PFSK-1 (cell line): ENCODE results near the gene DAB2.

Source experiments
- FOXP2 ChIP-seq: optimal IDR thresholded peaks from 2 replicates; pipeline ENCODE3; 2011; ENCODE audit warnings: borderline replicate concordance, control low read depth, inconsistent platforms; ENCODE audit not compliant: insufficient read depth; ENCODE audit errors: extremely low read length, extremely low read depth
- POLR2AphosphoS5 ChIP-seq: IDR thresholded peaks from 2 replicates; pipeline ENCODE4 v1.6.1; 2012; ENCODE audit warnings: low read depth, mild to moderate bottlenecking, control low read depth, low read length, moderate library complexity
- SIN3A ChIP-seq: IDR thresholded peaks from 2 replicates; pipeline ENCODE4 v1.6.1; 2012; ENCODE audit warnings: mild to moderate bottlenecking, low read length, moderate library complexity, borderline replicate concordance; ENCODE audit not compliant: insufficient read depth
- TAF1 ChIP-seq: IDR thresholded peaks from 2 replicates; pipeline ENCODE4 v1.6.1; 2012; ENCODE audit warnings: low read length, control low read depth, borderline replicate concordance; ENCODE audit not compliant: insufficient read depth
- TF ChIP-seq, protein P1 (sequence below), 2 experiments: IDR thresholded peaks; 2 replicates each; pipeline versions ENCODE4 v1.6.1 to v1.8.0; 2011 to 2012; ENCODE audit warnings: low read depth in 2 of 2, low read length in 2 of 2, control low read depth in 1 of 2, inconsistent platforms in 1 of 2, mild to moderate bottlenecking in 1 of 2, moderate library complexity in 1 of 2; ENCODE audit not compliant: insufficient read depth in 1 of 2

The DAB2 gene

DNA sequence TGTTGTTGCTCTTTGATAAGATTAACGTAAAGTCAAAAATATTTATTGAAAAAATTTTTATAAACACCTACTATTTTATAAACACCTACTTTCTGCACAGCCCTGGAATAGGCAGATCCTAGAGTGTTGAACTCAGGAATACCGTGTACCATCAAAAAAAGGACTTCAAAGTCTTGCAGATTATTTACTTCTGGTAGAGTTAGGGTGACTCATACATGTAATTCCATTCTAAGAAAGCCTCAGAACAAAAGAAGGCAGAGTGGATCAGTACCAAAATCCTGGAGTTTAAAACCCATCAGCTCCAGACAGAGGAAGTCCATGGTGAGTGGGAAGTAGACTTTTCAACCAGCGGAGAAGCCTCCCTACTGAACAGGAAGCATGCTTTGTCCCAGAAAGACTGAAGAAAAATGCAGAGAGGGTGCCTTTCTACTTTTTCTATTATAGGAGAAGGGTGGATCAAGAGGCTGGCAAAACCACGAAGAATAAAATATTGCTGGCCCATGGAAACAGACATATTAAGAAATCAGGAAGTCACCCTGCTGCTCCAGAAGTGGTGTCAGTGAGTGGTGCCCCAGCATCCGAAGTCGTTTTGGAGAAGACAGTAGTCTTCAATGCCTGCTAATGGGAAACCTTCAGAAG, 45.1 kb upstream of the DAB2 start:
- TF ChIP-seq POLR2AphosphoS5 (no peak), SIN3A (no peak), TAF1 (no peak), FOXP2 (no peak)
- TF ChIP-seq, protein P1, sequence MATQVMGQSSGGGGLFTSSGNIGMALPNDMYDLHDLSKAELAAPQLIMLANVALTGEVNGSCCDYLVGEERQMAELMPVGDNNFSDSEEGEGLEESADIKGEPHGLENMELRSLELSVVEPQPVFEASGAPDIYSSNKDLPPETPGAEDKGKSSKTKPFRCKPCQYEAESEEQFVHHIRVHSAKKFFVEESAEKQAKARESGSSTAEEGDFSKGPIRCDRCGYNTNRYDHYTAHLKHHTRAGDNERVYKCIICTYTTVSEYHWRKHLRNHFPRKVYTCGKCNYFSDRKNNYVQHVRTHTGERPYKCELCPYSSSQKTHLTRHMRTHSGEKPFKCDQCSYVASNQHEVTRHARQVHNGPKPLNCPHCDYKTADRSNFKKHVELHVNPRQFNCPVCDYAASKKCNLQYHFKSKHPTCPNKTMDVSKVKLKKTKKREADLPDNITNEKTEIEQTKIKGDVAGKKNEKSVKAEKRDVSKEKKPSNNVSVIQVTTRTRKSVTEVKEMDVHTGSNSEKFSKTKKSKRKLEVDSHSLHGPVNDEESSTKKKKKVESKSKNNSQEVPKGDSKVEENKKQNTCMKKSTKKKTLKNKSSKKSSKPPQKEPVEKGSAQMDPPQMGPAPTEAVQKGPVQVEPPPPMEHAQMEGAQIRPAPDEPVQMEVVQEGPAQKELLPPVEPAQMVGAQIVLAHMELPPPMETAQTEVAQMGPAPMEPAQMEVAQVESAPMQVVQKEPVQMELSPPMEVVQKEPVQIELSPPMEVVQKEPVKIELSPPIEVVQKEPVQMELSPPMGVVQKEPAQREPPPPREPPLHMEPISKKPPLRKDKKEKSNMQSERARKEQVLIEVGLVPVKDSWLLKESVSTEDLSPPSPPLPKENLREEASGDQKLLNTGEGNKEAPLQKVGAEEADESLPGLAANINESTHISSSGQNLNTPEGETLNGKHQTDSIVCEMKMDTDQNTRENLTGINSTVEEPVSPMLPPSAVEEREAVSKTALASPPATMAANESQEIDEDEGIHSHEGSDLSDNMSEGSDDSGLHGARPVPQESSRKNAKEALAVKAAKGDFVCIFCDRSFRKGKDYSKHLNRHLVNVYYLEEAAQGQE (IDR thresholded peaks at IDR 0.05; ENCODE audit: insufficient read depth in 1 of 2, low read depth in 2 of 2, low read length in 2 of 2), result no peak

DNA sequence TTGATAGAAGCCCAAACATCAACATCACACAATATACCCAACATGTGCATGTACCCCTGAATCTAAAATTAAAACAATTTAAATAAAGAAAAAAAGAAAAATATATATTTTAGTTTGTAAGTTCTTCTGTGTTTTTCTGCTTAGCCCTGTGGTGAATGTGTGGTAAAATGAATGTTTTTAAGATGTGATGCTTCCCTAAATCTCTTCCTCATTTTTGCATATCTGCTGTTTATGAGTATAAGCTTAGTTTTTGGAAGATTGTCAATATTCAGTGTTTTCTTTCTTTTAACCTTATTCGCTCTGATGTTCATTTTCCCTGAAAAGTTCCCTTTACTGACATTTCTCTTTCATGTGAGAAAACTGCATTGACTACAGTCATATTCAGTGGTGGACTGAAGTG, 44.4 kb upstream of the DAB2 start:
- TF ChIP-seq POLR2AphosphoS5 (no peak), FOXP2 (no peak), SIN3A (no peak), TAF1 (no peak)
- TF ChIP-seq, protein P1 (IDR thresholded peaks at IDR 0.05; ENCODE audit: insufficient read depth in 1 of 2, low read depth in 2 of 2, low read length in 2 of 2), result no peak

DNA sequence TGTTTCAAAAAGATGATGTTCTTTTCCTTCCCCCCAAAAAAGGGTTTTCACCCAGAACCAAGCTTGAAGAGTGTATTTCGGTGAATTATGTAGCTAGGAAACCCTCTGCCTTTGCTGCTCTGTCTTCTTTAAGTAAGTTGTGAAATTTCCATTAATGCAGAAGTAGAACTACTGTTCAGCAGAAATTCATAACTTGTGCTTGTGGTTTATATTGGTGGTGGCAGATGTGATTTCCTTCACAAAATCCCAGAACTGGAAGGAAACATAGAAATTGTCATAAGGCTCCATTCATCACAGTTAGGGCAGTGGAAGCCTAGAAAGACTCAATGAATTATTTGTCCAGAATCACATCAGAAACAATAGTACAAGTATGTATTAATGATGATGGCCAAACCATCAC, 42.1 kb upstream of the DAB2 start:
- TF ChIP-seq POLR2AphosphoS5, result no peak
- TF ChIP-seq SIN3A, result no peak
- no peak for TF ChIP-seq TAF1
- TF ChIP-seq, protein P1 (IDR thresholded peaks at IDR 0.05; ENCODE audit: insufficient read depth in 1 of 2, low read depth in 2 of 2, low read length in 2 of 2), result no peak
- no peak for TF ChIP-seq FOXP2

DNA sequence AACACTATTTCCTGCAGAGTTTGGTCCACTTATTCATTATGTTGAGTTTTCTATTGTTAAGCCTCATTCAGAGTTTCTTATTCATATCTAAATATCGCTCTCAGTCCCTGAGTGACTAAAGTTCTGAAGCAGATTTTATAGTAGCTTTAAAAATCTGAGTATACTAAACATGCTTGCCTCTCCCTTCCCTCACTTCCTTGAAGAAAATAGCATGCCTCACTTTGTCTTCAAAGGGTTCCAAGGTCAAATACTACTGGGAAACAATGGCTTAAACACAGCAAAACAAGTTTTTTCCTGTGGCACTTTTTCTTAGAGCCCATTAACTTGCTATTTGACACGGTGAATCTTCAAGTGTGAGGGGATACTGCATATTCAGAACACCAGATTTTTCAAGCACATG, 41.1 kb upstream of the DAB2 start:
- TF ChIP-seq POLR2AphosphoS5 (no peak), SIN3A (no peak), FOXP2 (no peak), TAF1 (no peak)
- TF ChIP-seq, protein P1 (IDR thresholded peaks at IDR 0.05; ENCODE audit: insufficient read depth in 1 of 2, low read depth in 2 of 2, low read length in 2 of 2), result no peak

DNA sequence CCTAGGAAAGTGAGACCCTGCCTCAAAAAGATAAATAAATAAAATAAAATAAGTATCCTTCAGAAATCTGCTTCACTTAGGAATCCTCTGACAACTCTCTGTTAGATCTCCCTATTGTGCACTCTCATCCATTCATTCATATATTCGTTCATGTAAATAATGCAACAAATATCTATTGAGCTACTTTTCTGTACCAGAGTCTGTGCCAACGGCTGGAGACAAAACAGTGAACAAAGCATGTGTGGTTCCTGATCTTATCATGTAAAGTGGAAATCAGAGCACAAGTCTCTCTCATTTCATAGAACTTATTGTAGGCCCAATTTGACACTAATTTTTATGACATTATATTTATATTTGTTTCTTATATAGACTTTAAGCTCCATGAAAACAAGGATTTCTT, 40.3 kb upstream of the DAB2 start:
- TF ChIP-seq POLR2AphosphoS5 (no peak), SIN3A (no peak), FOXP2 (no peak), TAF1 (no peak)
- TF ChIP-seq, protein P1 (IDR thresholded peaks at IDR 0.05; ENCODE audit: insufficient read depth in 1 of 2, low read depth in 2 of 2, low read length in 2 of 2), result no peak
